ENCODE results near the gene MRPS2. TPM values are rescaled to one million over a fixed set of nuclear protein-coding genes. Genes with fewer than 3 reads are reported as not detected.

The MRPS2 gene
- total and polyA plus RNA-seq, 8 donors, result 21.9 to 43.3 (median 38.0) TPM

GRCh38 chr9:135464181-135464580 lies 36.3 kb upstream of the MRPS2 start:
- Histone ChIP-seq H3K9me3 (no peaks in the 10 kb centered on the region), H3K36me3 (no peaks in the 10 kb centered on the region), H3K27me3 (peaks cover 0 to 14% of the 10 kb centered on the region in 2 donors), H3K4me3 (no peak overlapping the region), H3K4me1 (peaks cover 0 to 3% of the 10 kb centered on the region in 2 donors), H3K27ac (no peak overlapping the region)
- DNase-seq, result no peak
- TF ChIP-seq, protein P1, sequence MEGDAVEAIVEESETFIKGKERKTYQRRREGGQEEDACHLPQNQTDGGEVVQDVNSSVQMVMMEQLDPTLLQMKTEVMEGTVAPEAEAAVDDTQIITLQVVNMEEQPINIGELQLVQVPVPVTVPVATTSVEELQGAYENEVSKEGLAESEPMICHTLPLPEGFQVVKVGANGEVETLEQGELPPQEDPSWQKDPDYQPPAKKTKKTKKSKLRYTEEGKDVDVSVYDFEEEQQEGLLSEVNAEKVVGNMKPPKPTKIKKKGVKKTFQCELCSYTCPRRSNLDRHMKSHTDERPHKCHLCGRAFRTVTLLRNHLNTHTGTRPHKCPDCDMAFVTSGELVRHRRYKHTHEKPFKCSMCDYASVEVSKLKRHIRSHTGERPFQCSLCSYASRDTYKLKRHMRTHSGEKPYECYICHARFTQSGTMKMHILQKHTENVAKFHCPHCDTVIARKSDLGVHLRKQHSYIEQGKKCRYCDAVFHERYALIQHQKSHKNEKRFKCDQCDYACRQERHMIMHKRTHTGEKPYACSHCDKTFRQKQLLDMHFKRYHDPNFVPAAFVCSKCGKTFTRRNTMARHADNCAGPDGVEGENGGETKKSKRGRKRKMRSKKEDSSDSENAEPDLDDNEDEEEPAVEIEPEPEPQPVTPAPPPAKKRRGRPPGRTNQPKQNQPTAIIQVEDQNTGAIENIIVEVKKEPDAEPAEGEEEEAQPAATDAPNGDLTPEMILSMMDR (IDR thresholded peaks at IDR 0.05), result no peak
- intact Hi-C loops (cut with DNase I), result no loop called here
- ATAC-seq, result no peak

DNA sequence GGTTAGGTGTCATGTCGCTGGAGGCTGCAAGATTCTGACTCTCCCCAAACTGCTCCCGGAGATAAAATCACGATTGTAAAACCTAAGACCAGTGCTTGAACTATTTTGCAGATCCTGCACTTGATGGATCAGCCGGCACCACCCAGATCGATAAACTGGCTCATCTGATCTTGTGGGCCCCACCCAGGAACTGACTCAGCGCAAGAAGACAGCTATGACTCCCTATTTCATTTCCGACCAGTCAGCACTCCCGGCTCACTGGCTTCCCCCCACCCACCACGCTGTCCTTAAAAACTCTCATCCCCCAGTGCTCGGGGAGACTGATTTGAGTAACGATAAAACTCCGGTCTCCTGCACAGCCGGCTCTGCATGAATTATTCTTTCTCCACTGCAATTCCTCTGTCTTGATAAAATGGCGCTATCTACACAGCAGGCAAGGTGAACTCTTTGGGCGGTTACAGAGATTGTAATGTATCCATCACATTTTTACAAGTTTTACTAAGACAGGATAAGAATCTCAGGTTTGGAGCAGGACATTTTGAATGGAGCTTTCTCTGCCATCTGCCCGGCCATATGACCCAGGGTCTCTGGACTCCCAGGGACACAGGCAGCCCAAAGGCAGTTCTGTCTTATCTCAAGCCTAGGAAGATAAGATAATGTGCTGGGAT lies 31.5 kb upstream of the MRPS2 start:
- TF ChIP-seq, protein P1 (IDR thresholded peaks at IDR 0.05), result no peak
- intact Hi-C loops (cut with DNase I), result no loop called here
- DNase-seq (no peak), ATAC-seq (no peak)
- Histone ChIP-seq H3K4me3 (no peak overlapping the region), H3K36me3 (no peaks in the 10 kb centered on the region), H3K27me3 (peaks cover 0 to 14% of the 10 kb centered on the region in 2 donors), H3K9me3 (no peaks in the 10 kb centered on the region), H3K4me1 (peaks cover 0 to 3% of the 10 kb centered on the region in 2 donors), H3K27ac (no peak overlapping the region)

- Histone ChIP-seq H3K36me3 (no peaks in the 10 kb centered on the region), H3K9me3 (no peaks in the 10 kb centered on the region), H3K4me3 (no peak overlapping the region), H3K27me3 (peaks cover 0 to 7% of the 10 kb centered on the region in 2 donors), H3K4me1 (peaks cover 2 to 3% of the 10 kb centered on the region in 2 donors), H3K27ac (no peak overlapping the region)
- TF ChIP-seq, protein P1 (IDR thresholded peaks at IDR 0.05), result no peak
- intact Hi-C loops (cut with DNase I), result no loop called here
- ATAC-seq (no peak), DNase-seq (peak in 1 of 4 donors; percentile 62)
Measured at GRCh38 chr9:135471791-135472640, 28.5 kb upstream of the MRPS2 start.

GRCh38 chr9:135473972-135474543 lies 26.4 kb upstream of the MRPS2 start:
- H3K36me3 ChIP-seq, result no peaks in the 10 kb centered on the region
- H3K27me3 ChIP-seq, result peaks cover 0 to 18% of the 10 kb centered on the region in 2 donors
- no peak overlapping the region for H3K4me3 ChIP-seq
- no peak overlapping the region for H3K27ac ChIP-seq
- intact Hi-C loops (cut with DNase I), result no loop called here
- no peak for ATAC-seq
- peak in 1 of 4 donors; percentile 47 for DNase-seq
- no peaks in the 10 kb centered on the region for H3K9me3 ChIP-seq
- TF ChIP-seq, protein P1 (IDR thresholded peaks at IDR 0.05), result no peak
- H3K4me1 ChIP-seq, result peaks cover 3 to 10% of the 10 kb centered on the region in 2 donors

- intact Hi-C loops (cut with DNase I), result no loop called here
- no peaks in the 10 kb centered on the region for H3K36me3 ChIP-seq
- H3K4me1 ChIP-seq, result peaks cover 4 to 10% of the 10 kb centered on the region in 2 donors
- peaks cover 0 to 21% of the 10 kb centered on the region in 2 donors for H3K27me3 ChIP-seq
- no peaks in the 10 kb centered on the region for H3K9me3 ChIP-seq
- no peak overlapping the region for H3K27ac ChIP-seq
- TF ChIP-seq, protein P1 (IDR thresholded peaks at IDR 0.05), result peak; percentile 37 to 40
- H3K4me3 ChIP-seq, result no peak overlapping the region
- DNase-seq (peak in 2 of 4 donors; percentile 33 to 83), ATAC-seq (peak; percentile 36)
Measured at GRCh38 chr9:135474915-135475314, 25.6 kb upstream of the MRPS2 start.

All from left lung (tissue), 10 donors.